Measurements from ENCODE around the gene OTULIN.

DNA sequence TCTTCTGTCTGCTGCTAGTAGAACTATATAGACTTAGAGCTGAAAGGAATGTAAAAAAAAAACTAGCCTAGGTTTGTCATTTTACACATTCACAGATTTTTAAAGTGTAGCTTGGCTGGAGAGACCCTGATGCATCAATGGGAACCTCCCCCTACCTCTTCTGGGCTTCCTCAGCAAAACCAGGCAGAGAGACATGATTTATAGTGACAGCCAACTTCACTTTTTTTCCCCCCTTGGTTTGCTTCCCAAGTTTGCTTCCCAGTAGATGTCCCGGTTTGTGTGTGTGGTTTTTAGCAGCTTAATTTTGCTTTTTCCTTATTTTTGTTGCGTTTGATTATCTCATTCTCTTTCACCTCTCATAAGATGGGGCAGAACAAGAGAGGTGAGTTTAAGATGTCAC is 1.8 kb downstream of the OTULIN start:
- TF ChIP-seq, protein P1, sequence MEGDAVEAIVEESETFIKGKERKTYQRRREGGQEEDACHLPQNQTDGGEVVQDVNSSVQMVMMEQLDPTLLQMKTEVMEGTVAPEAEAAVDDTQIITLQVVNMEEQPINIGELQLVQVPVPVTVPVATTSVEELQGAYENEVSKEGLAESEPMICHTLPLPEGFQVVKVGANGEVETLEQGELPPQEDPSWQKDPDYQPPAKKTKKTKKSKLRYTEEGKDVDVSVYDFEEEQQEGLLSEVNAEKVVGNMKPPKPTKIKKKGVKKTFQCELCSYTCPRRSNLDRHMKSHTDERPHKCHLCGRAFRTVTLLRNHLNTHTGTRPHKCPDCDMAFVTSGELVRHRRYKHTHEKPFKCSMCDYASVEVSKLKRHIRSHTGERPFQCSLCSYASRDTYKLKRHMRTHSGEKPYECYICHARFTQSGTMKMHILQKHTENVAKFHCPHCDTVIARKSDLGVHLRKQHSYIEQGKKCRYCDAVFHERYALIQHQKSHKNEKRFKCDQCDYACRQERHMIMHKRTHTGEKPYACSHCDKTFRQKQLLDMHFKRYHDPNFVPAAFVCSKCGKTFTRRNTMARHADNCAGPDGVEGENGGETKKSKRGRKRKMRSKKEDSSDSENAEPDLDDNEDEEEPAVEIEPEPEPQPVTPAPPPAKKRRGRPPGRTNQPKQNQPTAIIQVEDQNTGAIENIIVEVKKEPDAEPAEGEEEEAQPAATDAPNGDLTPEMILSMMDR (IDR thresholded peaks at IDR 0.05): no peak
- no peak for TF ChIP-seq POLR2A (IDR thresholded peaks at IDR 0.05)

All from uterus (tissue), 2 donors.